ENCODE results near the gene DBF4B. TPM values are rescaled to one million over a fixed set of nuclear protein-coding genes. Genes with fewer than 3 reads are reported as not detected.
A peak's percentile ranks its signal among the peaks of the same experiment; 100 is the strongest.

DBF4B gene
- total and polyA plus RNA-seq, 7 donors, result 0.60 to 7.8 (median 4.6) TPM

DNA sequence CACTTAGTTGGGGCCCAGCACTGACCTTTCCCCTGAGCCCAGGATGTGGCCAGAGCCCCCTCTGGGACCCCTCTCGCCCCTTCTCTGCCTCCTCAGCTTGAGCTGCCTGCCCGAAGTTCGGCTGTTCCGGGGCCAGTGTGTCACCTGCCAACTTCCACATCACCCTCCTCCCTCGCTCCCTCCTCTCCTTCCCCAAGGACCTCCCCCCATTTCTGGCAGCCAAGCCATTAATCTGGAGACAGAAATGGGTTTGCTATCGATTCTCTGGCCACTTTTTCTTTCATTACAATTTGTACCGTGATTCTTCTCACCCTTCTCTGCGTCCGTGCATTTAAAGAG is 41.5 kb downstream of the DBF4B start:
- Histone ChIP-seq H3K27ac (no peak overlapping the region), H3K4me3 (peak overlapping the region in 1 of 4 donors; percentile 24), H3K9me3 (no peaks in the 10 kb centered on the region), H3K36me3 (peaks cover 0 to 27% (median 5%) of the 10 kb centered on the region in 4 donors), H3K27me3 (no peaks in the 10 kb centered on the region), H3K4me1 (no peaks in the 10 kb centered on the region)
- intact Hi-C loops (cut with DNase I), result no loop called here
- no peak for DNase-seq
- TF ChIP-seq, protein P1, sequence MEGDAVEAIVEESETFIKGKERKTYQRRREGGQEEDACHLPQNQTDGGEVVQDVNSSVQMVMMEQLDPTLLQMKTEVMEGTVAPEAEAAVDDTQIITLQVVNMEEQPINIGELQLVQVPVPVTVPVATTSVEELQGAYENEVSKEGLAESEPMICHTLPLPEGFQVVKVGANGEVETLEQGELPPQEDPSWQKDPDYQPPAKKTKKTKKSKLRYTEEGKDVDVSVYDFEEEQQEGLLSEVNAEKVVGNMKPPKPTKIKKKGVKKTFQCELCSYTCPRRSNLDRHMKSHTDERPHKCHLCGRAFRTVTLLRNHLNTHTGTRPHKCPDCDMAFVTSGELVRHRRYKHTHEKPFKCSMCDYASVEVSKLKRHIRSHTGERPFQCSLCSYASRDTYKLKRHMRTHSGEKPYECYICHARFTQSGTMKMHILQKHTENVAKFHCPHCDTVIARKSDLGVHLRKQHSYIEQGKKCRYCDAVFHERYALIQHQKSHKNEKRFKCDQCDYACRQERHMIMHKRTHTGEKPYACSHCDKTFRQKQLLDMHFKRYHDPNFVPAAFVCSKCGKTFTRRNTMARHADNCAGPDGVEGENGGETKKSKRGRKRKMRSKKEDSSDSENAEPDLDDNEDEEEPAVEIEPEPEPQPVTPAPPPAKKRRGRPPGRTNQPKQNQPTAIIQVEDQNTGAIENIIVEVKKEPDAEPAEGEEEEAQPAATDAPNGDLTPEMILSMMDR (IDR thresholded peaks at IDR 0.05), result no peak
- 75 to 85% methylated on average over 9 of the region's 9 CpGs for WGBS, 2 donors

DNA sequence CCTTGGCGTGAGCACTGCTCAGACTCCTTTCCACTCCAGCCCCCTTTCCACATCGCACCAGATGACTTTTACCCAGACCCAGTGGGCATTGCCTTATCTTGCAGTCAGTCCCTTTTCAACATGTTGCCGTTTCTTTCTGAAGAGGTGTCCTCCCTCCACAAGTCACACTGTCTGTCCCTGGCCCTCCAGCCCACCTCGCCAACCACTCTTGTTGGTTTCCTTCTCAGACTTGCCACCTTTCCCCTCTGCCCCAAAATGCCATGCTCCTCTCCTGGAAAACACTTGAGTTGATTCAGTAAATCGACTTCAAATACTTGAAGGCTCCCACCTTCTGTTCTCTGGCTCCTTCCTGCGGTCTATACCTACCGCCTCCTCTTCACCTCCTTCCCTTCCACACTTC is 42.9 kb downstream of the DBF4B start:
- no peaks in the 10 kb centered on the region for H3K27me3 ChIP-seq
- H3K27ac ChIP-seq, result no peak overlapping the region
- TF ChIP-seq POLR2A (IDR thresholded peaks at IDR 0.05) (no peak), EP300 (IDR thresholded peaks at IDR 0.05) (no peak), POLR2AphosphoS5 (IDR thresholded peaks at IDR 0.05) (no peak)
- TF ChIP-seq, protein P1 (IDR thresholded peaks at IDR 0.05), result no peak
- H3K4me3 ChIP-seq, result no peak overlapping the region
- H3K4me1 ChIP-seq, result no peaks in the 10 kb centered on the region
- intact Hi-C loops (cut with DNase I), result no loop called here
- no peaks in the 10 kb centered on the region for H3K9me3 ChIP-seq
- peaks cover 0 to 27% (median 5%) of the 10 kb centered on the region in 4 donors for H3K36me3 ChIP-seq
- WGBS, 2 donors, result 93 to 94% methylated on average over 7 of the region's 7 CpGs
- DNase-seq, result no peak

DNA sequence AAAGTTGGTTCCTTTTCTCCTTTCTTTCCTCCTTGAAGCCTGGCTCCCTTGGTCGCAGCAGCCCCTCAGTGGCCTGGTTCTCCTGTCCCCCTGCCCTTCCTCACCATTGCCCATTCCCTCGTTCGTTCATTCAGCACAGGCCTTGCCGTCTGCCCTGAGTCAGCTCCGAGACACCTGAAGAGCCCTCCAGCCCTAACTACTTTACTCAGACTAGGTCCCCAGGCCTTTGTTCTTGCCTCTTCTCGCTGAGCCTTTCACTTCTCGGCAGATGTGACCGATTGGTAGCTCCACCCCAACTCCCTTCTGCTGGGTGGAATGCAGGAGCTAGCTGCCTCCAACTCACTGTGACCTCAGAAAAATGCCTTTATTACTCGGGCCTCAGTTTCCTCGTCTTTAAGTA is 43.3 kb downstream of the DBF4B start:
- Histone ChIP-seq H3K4me1 (no peaks in the 10 kb centered on the region), H3K4me3 (no peak overlapping the region), H3K27ac (no peak overlapping the region), H3K9me3 (no peaks in the 10 kb centered on the region), H3K27me3 (no peaks in the 10 kb centered on the region), H3K36me3 (peaks cover 0 to 27% (median 5%) of the 10 kb centered on the region in 4 donors)
- DNase-seq, result no peak
- intact Hi-C loops (cut with DNase I), result no loop called here
- 94% methylated on average over 10 of the region's 10 CpGs for WGBS, 2 donors
- TF ChIP-seq, protein P1 (IDR thresholded peaks at IDR 0.05), result no peak
- TF ChIP-seq POLR2AphosphoS5 (IDR thresholded peaks at IDR 0.05) (no peak), POLR2A (IDR thresholded peaks at IDR 0.05) (no peak), EP300 (IDR thresholded peaks at IDR 0.05) (no peak)

DNA sequence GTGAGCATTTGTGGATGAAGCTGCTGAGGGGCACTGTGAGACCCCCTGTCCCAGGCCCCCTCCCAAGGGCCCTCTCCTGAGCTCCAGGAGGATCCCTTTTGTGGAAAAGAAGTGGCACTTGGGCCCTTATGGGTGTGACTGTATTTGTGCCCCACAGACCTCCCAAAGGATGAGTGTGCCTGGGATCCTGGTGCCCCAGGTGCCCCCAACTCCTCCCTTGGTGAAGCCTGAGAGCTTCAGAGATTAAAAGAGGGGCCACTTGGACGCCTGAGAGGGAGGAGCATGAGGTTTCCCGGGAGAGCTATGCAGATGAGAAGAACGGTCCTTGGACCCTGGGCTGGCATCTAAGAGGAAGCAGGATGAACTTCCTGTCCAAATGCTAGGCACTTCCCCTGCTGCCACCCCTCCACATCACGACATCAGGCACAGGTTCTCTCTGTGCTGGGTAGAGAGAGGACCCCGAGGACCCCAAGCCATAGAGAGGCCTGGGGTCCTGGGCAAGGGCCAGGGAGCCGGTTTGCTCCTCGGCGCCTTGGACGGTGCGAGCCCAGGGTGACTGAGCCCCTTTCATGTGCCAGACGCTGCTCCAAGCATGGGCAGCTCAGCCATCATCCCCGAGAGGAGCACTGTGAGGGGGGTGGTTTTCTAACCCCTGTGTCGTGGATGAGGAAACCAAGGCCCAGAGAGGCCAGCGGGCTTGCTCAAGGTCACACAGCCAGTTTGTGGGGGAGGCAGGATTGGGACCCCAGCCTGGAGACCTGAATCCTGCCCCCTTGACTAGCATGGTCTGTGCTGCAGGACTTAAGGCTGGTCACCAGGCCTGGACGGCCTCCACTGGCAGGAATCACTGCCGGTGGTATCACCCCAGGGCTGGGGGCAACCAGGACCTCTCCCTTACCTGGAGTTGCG is 44.7 kb downstream of the DBF4B start:
- H3K27ac ChIP-seq, result no peak overlapping the region
- no peak for DNase-seq
- H3K27me3 ChIP-seq, result peaks cover 0 to 8% (median 2%) of the 10 kb centered on the region in 3 donors
- intact Hi-C loops (cut with DNase I), result no loop called here
- TF ChIP-seq POLR2A (IDR thresholded peaks at IDR 0.05), result no peak
- TF ChIP-seq EP300 (IDR thresholded peaks at IDR 0.05), result no peak
- TF ChIP-seq, protein P1 (IDR thresholded peaks at IDR 0.05), result no peak
- no peak for TF ChIP-seq POLR2AphosphoS5 (IDR thresholded peaks at IDR 0.05)
- no peak overlapping the region for H3K4me3 ChIP-seq
- H3K9me3 ChIP-seq, result no peaks in the 10 kb centered on the region
- 84 to 88% methylated on average over 17 of the region's 17 CpGs for WGBS, 2 donors
- H3K36me3 ChIP-seq, result peaks cover 0 to 14% (median 2%) of the 10 kb centered on the region in 4 donors
- peaks cover 0 to 1% (median under 1%) of the 10 kb centered on the region in 4 donors for H3K4me1 ChIP-seq

All from sigmoid colon (tissue), 7 donors.